GM13977 (cell line): ENCODE results near the gene SKAP1.

Experiments used
- DNase-seq: peaks from one replicate; pipeline ENCODE4 v3.0.0; 2012; ENCODE audit warnings: low spot score
- in situ Hi-C: fragments of 300-500 bp; cut with MboI; formaldehyde crosslinking; loops from one replicate; pipeline ENCODE4 v1.12.0; 2022; ENCODE audit warnings: low sequenced_read_pairs, low pct_unique_long_range_greater_than_20kb, mixed read lengths, inconsistent platforms; ENCODE audit not compliant: unreplicated experiment
- TF ChIP-seq, protein P1 (sequence below): IDR thresholded peaks from 2 replicates; pipeline ENCODE4 v1.5.1; 2012; ENCODE audit warnings: mild to moderate bottlenecking, control low read depth; ENCODE audit not compliant: insufficient read depth; ENCODE audit errors: extremely low read depth, missing control alignments

SKAP1 gene

DNA sequence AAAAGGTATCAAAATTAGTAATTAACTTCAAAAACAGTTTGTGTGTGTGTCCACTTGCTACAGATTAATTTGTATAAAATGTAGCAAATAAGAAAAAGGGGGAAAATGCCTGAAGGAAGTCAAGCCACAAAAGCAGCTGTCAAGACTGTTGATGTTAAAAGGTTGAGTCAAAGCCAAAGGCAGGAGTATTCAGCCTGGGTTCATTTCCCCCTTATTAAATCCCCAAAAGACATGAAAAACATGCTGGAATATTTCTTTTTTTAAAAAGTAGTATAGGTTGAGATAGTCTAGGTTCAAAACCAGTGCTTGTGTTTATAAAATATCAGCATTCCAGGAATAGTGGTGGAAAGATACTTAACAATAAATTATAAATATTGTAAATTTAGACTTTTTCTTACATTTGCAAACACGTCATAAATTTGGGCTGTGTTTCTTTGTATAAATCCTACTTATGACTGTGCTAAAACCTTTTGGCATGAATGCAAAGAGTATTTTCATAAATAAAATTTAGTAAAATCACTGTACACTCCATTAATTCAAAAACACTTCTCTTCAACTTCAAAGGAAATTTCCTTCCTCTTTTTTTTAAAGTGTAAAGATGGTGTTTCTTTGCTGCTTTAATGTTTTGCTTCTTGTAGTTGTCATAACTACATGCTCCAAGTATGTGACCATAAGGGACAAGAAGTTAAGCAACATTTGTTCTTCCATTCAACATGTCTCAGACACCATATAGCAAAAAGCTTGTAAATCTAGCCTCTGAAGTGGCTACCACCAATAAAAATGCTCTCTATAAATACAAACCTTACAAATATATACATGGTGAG is 72.0 kb downstream of the SKAP1 start:
- in situ Hi-C loops, result no loop called here
- TF ChIP-seq, protein P1, sequence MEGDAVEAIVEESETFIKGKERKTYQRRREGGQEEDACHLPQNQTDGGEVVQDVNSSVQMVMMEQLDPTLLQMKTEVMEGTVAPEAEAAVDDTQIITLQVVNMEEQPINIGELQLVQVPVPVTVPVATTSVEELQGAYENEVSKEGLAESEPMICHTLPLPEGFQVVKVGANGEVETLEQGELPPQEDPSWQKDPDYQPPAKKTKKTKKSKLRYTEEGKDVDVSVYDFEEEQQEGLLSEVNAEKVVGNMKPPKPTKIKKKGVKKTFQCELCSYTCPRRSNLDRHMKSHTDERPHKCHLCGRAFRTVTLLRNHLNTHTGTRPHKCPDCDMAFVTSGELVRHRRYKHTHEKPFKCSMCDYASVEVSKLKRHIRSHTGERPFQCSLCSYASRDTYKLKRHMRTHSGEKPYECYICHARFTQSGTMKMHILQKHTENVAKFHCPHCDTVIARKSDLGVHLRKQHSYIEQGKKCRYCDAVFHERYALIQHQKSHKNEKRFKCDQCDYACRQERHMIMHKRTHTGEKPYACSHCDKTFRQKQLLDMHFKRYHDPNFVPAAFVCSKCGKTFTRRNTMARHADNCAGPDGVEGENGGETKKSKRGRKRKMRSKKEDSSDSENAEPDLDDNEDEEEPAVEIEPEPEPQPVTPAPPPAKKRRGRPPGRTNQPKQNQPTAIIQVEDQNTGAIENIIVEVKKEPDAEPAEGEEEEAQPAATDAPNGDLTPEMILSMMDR, result no peak

DNA sequence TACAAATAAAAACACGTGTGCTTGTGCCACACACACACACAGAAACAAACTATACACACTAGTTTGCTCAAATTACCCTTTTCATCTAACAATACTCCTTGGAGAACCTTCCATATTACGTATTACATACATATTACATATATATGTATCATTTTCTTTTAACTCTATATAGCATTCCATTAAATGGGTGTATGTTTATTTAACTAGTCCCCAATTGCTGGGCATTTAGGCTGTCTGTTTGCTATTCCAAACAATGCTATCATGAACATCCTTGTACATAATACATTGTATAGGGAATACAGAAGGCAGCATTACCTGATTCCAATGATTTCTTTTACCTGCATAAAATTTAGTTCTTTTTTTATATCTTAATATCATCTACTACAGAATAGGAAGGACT is 73.1 kb downstream of the SKAP1 start:
- TF ChIP-seq, protein P1, result no peak
- DNase-seq, result no peak
- in situ Hi-C loops, result no loop called here

More for the DNA sequence above, 72.0 kb downstream of the SKAP1 start:
- no peak for DNase-seq

DNA sequence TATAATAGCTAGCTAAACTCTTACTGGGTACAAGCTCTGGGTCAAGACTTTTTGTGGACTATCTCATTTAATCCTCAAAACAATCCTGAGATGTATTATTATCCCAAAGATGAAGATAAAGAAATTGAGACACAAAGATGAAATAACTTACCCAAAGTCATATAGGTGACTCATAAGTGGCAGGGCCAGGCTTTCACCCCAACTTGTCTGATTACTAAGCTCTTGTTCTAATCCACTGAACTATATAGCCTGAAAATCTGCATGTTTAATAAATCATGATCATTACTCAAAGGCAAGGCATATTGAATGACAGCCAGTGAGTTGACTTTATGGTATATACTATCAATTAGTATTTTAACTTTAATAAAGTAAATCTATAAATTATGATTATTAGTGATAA is 77.4 kb downstream of the SKAP1 start:
- DNase-seq, result no peak
- TF ChIP-seq, protein P1, result no peak
- in situ Hi-C loops, result no loop called here

DNA sequence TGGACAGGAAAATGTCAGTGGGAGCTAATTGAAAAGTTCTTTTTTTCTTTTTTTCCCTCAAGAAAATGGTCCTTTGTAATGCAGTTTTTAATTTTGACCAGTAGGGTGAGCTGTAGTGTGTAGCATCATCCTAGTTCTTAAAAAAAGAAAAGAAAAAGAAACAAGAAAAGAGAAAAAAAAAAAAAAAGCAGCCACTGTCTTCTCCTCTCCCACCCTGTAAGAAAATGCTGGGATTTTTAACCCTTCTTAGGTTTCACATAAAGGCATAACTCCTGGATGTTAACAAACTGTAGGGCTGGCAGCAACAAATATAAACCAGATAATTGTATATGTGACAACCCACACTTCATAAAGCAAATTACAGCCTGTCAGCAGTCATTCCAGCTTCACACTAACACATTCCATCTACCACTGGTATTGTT is 78.1 kb downstream of the SKAP1 start:
- DNase-seq, result peak; percentile 31
- TF ChIP-seq, protein P1, result peak; percentile 71
- in situ Hi-C loops, result no loop called here

DNA sequence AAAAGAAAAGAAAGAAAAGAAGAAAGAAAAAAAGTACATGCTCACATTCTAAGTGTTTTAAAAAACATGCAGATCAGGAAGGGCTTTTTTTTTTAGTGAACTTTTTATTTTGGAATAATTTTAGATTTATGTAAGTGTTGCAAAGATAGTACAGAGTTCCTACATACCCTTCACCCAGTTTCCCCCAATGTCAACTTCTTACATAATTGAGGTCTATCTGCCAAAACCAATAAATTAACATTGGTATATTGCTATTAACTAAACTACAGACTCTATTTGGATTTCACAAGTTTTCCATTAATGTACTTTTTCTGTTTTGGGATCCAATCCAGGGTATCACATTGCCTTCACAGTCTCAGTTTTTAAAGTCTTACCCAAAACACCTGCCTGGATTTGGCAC is 81.7 kb downstream of the SKAP1 start:
- DNase-seq, result no peak
- TF ChIP-seq, protein P1, result no peak
- in situ Hi-C loops, result no loop called here

DNA sequence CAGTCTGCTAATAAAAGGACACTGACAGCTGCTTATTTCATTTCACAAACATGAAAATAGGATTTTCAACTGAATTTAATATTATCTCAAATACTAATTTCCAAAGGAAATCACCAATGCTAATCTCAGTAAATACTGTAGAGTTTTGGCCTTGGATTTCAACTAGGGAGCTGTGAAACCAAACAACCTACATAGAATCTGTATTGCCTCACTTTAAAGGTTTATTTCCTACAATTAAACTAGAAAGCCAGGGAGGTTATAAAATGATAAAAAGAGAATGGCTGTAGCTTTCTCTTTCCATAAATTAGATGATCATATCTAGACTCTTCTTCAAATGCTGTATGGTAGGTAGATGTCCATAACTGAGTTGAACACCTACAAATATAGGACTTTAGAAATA is 82.8 kb downstream of the SKAP1 start:
- TF ChIP-seq, protein P1, result no peak
- DNase-seq, result no peak
- in situ Hi-C loops, result no loop called here
